A549 (cell line): ENCODE measurements around the gene ZNF574. TPM values are rescaled to one million over a fixed set of nuclear protein-coding genes. Genes with fewer than 3 reads are reported as not detected.
A peak's percentile ranks its signal among the peaks of the same experiment; 100 is the strongest.

Experiments used
- ATAC-seq, 2 experiments: fragments of 200-7000 bp in 1 of 2; fragments of >200 bp in 1 of 2; cut with Nextera tagmentation in 1 of 2; cut with Tn5 transposase in 1 of 2; 3 replicates each; pipeline versions ENCODE4 v1.8.0 to v1.9.1; 2018 to 2020; ENCODE audit warnings: mild to moderate bottlenecking in 1 of 2, moderate library complexity in 1 of 2
- CTCF ChIA-PET: fragments of 300-600 bp; sonication (Branson Sonifier 250); formaldehyde crosslinking; extraction: SDS; loops from one replicate; lab custom pipeline; 2021; ENCODE audit warnings: antibody characterized with exemption, inconsistent platforms; lab: Yijun Ruan, JAX
- POLR2A ChIA-PET: fragments of 350-600 bp; formaldehyde crosslinking; extraction: SDS; loops from one replicate; lab custom pipeline; 2021; ENCODE audit warnings: antibody characterized with exemption, inconsistent platforms; lab: Yijun Ruan, JAX
- DNase-seq, 2 experiments: peaks; one replicate each; pipeline versions ENCODE4 v3.0.0 to v3.0.0-alpha.2; 2011 to 2016; ENCODE audit warnings: low read depth in 1 of 2, low spot score in 1 of 2
- FAIRE-seq: peaks from 2 replicates; lab custom pipeline; 2011; peaks lifted over from hg19 to GRCh38; lab: Jason Lieb, UNC
- H3K27ac ChIP-seq, 2 experiments: fragments of >200 bp; sonication (Bioruptor Twin); formaldehyde crosslinking; 3 replicates each; pipeline ENCODE4 v1.5.1; 2016 to 2017
- H3K4me1 ChIP-seq: fragments of >200 bp; sonication (Bioruptor Twin); formaldehyde crosslinking; 3 replicates; pipeline ENCODE4 v1.6.1; 2016
- H3K4me2 ChIP-seq: fragments of >200 bp; sonication (Bioruptor Twin); formaldehyde crosslinking; 3 replicates; pipeline ENCODE4 v1.6.1; 2016
- H3K4me3 ChIP-seq: fragments of >200 bp; sonication (Bioruptor Twin); formaldehyde crosslinking; 3 replicates; pipeline ENCODE4 v1.5.1; 2016
- H3K9me3 ChIP-seq: fragments of >200 bp; sonication (Bioruptor Twin); formaldehyde crosslinking; 3 replicates; pipeline ENCODE4 v1.6.1; 2016
- BCL3 ChIP-seq: fragments of >200 bp; sonication (Bioruptor Twin); formaldehyde crosslinking; IDR thresholded peaks from 3 replicates; pipeline ENCODE4 v1.6.1; 2016
- CBX2 ChIP-seq: fragments of 200-600 bp; sonication (generic); IDR thresholded peaks from 2 replicates; pipeline ENCODE4 v1.6.1; 2016; ENCODE audit warnings: low read depth, mild to moderate bottlenecking, borderline replicate concordance
- CBX8 ChIP-seq: fragments of 200-600 bp; sonication (generic); IDR thresholded peaks from 2 replicates; pipeline ENCODE4 v1.6.1; 2016
- CHD2 ChIP-seq: fragments of 150-350 bp; IDR thresholded peaks from 2 replicates; pipeline ENCODE4 v1.6.1; 2014; ENCODE audit warnings: low read length; ENCODE audit not compliant: partially characterized antibody
- CHD4 ChIP-seq: fragments of 200-600 bp; sonication (generic); IDR thresholded peaks from 2 replicates; pipeline ENCODE4 v1.6.1; 2016; ENCODE audit warnings: antibody characterized with exemption, mild to moderate bottlenecking, borderline replicate concordance
- CTCF ChIP-seq: fragments of >200 bp; sonication (Bioruptor Twin); formaldehyde crosslinking; IDR thresholded peaks from 3 replicates; pipeline ENCODE4 v1.5.1; 2016
- E2F6 ChIP-seq: IDR thresholded peaks from 2 replicates; pipeline ENCODE4 v1.6.1; 2012; ENCODE audit warnings: low read depth, borderline replicate concordance
- EHF ChIP-seq: fragments of 250-450 bp; sonication (Bioruptor Pico); IDR thresholded peaks from 2 replicates; pipeline ENCODE4 v1.5.0; 2020; ENCODE audit warnings: mild to moderate bottlenecking
- EHMT2 ChIP-seq: fragments of 200-600 bp; sonication (generic); IDR thresholded peaks from 2 replicates; pipeline ENCODE4 v1.6.1; 2016; ENCODE audit warnings: antibody characterized with exemption, low read depth, mild to moderate bottlenecking, moderate library complexity
- EP300 ChIP-seq, 2 experiments: fragments of >200 bp; sonication (Bioruptor Twin); formaldehyde crosslinking; IDR thresholded peaks; 2 replicates in 1 of 2; 3 replicates in 1 of 2; pipeline ENCODE4 v1.6.1; 2016 to 2017
- FOSL2 ChIP-seq, 2 experiments: fragments of 450-650 bp in 1 of 2; fragments of >200 bp in 1 of 2; sonication (Bioruptor Twin) in 1 of 2; formaldehyde crosslinking; IDR thresholded peaks; 2 replicates each; pipeline versions ENCODE4 v1.5.0 to v1.6.1; 2016 to 2020; ENCODE audit warnings: mild to moderate bottlenecking in 1 of 2, moderate library complexity in 1 of 2
- FOXS1 ChIP-seq: fragments of 250-450 bp; sonication (Bioruptor Pico); IDR thresholded peaks from 2 replicates; pipeline ENCODE4 v1.5.0; 2020; ENCODE audit warnings: mild to moderate bottlenecking, moderate library complexity
- GATA3 ChIP-seq: IDR thresholded peaks from 2 replicates; pipeline ENCODE4 v1.6.1; 2012; ENCODE audit warnings: borderline replicate concordance
- HDAC2 ChIP-seq: fragments of 200-600 bp; sonication (generic); IDR thresholded peaks from 2 replicates; pipeline ENCODE4 v1.6.1; 2016
- HES2 ChIP-seq: fragments of >200 bp; sonication (Bioruptor Twin); formaldehyde crosslinking; IDR thresholded peaks from 2 replicates; pipeline ENCODE4 v1.6.1; 2016
- HEYL ChIP-seq: fragments of 250-450 bp; sonication (Bioruptor Pico); IDR thresholded peaks from 2 replicates; pipeline ENCODE4 v1.8.0; 2021; ENCODE audit warnings: mild to moderate bottlenecking, moderate library complexity
- HOXB13 ChIP-seq: fragments of 250-450 bp; sonication (Bioruptor Pico); IDR thresholded peaks from 2 replicates; pipeline ENCODE4 v1.5.0; 2020; ENCODE audit warnings: low read depth, mild to moderate bottlenecking, moderate library complexity
- JUN ChIP-seq, 2 experiments: fragments of >200 bp; sonication (Bioruptor Twin); formaldehyde crosslinking; IDR thresholded peaks; 2 replicates in 1 of 2; 3 replicates in 1 of 2; pipeline ENCODE4 v1.6.1; 2016 to 2017
- JUNB ChIP-seq: fragments of >200 bp; sonication (Bioruptor Twin); formaldehyde crosslinking; IDR thresholded peaks from 2 replicates; pipeline ENCODE4 v1.6.1; 2016
- KDM1A ChIP-seq: fragments of 200-600 bp; sonication (generic); IDR thresholded peaks from 2 replicates; pipeline ENCODE4 v1.6.1; 2016; ENCODE audit warnings: low read depth, mild to moderate bottlenecking
- KDM5A ChIP-seq: fragments of 200-600 bp; sonication (generic); IDR thresholded peaks from 2 replicates; pipeline ENCODE4 v1.6.1; 2016; ENCODE audit warnings: antibody characterized with exemption, mild to moderate bottlenecking
- MAFK ChIP-seq: fragments of 450-650 bp; IDR thresholded peaks from 2 replicates; pipeline ENCODE4 v1.6.1; 2014; ENCODE audit not compliant: partially characterized antibody
- MAX ChIP-seq: IDR thresholded peaks from 2 replicates; pipeline ENCODE4 v1.6.1; 2012
- MYC ChIP-seq: IDR thresholded peaks from 2 replicates; pipeline ENCODE4 v1.6.1; 2012; ENCODE audit warnings: mild to moderate bottlenecking, inconsistent platforms, low read length, improper control_type of control experiment, borderline replicate concordance
- PBX3 ChIP-seq: IDR thresholded peaks from 2 replicates; pipeline ENCODE4 v1.6.1; 2012
- PHF8 ChIP-seq: fragments of 200-600 bp; sonication (generic); IDR thresholded peaks from 2 replicates; pipeline ENCODE4 v1.6.1; 2016; ENCODE audit warnings: low read depth, mild to moderate bottlenecking, antibody characterized with exemption, moderate library complexity, borderline replicate concordance
- POLR2A ChIP-seq: IDR thresholded peaks from 2 replicates; pipeline ENCODE4 v1.6.1; 2012; ENCODE audit warnings: mild to moderate bottlenecking, low read length
- POLR2AphosphoS2 ChIP-seq: conservative IDR thresholded peaks from 2 replicates; pipeline ENCODE4 v1.6.1; 2012; ENCODE audit warnings: low read length, improper control_type of control experiment, inconsistent platforms
- RNF2 ChIP-seq: fragments of 200-600 bp; sonication (generic); IDR thresholded peaks from 2 replicates; pipeline ENCODE4 v1.6.1; 2016; ENCODE audit warnings: low read depth, mild to moderate bottlenecking, antibody characterized with exemption, moderate library complexity, borderline replicate concordance
- SMC3 ChIP-seq: fragments of >200 bp; sonication (Bioruptor Twin); formaldehyde crosslinking; IDR thresholded peaks from 3 replicates; pipeline ENCODE4 v1.6.1; 2018; ENCODE audit warnings: inconsistent platforms
- TFCP2L1 ChIP-seq: fragments of 250-450 bp; sonication (Bioruptor Pico); IDR thresholded peaks from 2 replicates; pipeline ENCODE4 v1.5.0; 2021; ENCODE audit warnings: mild to moderate bottlenecking
- USF2 ChIP-seq: fragments of 450-650 bp; IDR thresholded peaks from 2 replicates; pipeline ENCODE4 v1.6.1; 2014; ENCODE audit warnings: antibody characterized with exemption
- ZC3H11A ChIP-seq: fragments of 450-650 bp; IDR thresholded peaks from 2 replicates; pipeline ENCODE4 v1.6.1; 2014; ENCODE audit warnings: antibody characterized with exemption, mild to moderate bottlenecking
- ZNF302 ChIP-seq: fragments of 250-450 bp; sonication (Bioruptor Pico); IDR thresholded peaks from 2 replicates; pipeline ENCODE4 v1.9.0; 2021; ENCODE audit warnings: inconsistent platforms, mild to moderate bottlenecking, moderate library complexity
- ZSCAN20 ChIP-seq: fragments of 250-450 bp; sonication (Bioruptor Pico); IDR thresholded peaks from 2 replicates; pipeline ENCODE4 v1.8.0; 2022; ENCODE audit warnings: mild to moderate bottlenecking, moderate library complexity
- WGBS: methylation state at CpG from one replicate; pipeline ENCODE4 v1.1.6; 2017; ENCODE audit errors: missing lambda C conversion rate; 5-methylcytosine and 5-hydroxymethylcytosine counted together
- polyA minus RNA-seq: library from RNA; depleted of rRNA, polyadenylated mRNA; stranded (reverse); fragments of >200 nt; gene quantifications from 2 replicates; pipeline ENCODE4 v1.2.3, GENCODE V29; 2011; rRNA and poly(A)+ RNA removed
- polyA plus RNA-seq, 4 experiments: library from polyadenylated mRNA; depleted of rRNA in 3 of 4; stranded (reverse); fragments of >200 nt; fragmentation: RNase III in 1 of 4; extraction: RNeasy Plus Mini Kit Qiagen cat#74134 plus additional on column Dnase treatment in 1 of 4; gene quantifications; 2 replicates in 3 of 4; 3 replicates in 1 of 4; pipeline ENCODE4 v1.2.3, GENCODE V29; 2011 to 2017

ZNF574 gene
- polyA plus RNA-seq (2011; rRNA removed) (11.3 and 16.9 TPM in 2 replicates), polyA plus RNA-seq (2017; fragmentation: RNase III; extraction: RNeasy Plus Mini Kit Qiagen cat#74134 plus additional on column Dnase treatment) (20.9 to 21.8 TPM (median 21.1 TPM) in 3 replicates), polyA minus RNA-seq (41.8 and 63.4 TPM in 2 replicates)
- 17.0 and 26.0 TPM in 2 replicates for polyA plus RNA-seq (2012; cell fraction: cytosol; rRNA removed)
- polyA plus RNA-seq (2012; cell fraction: nucleus; rRNA removed): 31.8 and 49.4 TPM in 2 replicates

- Histone ChIP-seq H3K27ac (peak within 1 kb of the TSS; percentile 91 to 94), H3K4me3 (peak within 1 kb of the TSS; percentile 80), H3K9me3 (no peaks in the 10 kb centered on the region), H3K4me2 (peak within 1 kb of the TSS; percentile 99), H3K4me1 (peaks cover 25% of the 10 kb centered on the region)
- ChIA-PET POLR2A (interaction anchor here (0.6 to 1.6 kb wide), 20 partner anchors 8 to 216 kb away, joined by 3 to 9 read pairs (median 3); partner anchors contain the start of genes GSK3A, RABAC1 and RPS19), CTCF (interaction anchor here (0.8 to 2.2 kb wide), 5 partner anchors 26 to 57 kb away, joined by 3 to 10 read pairs (median 3); partner anchors contain the start of gene POU2F2)
- 2% methylated on average over 66 of the region's 80 CpGs for WGBS
- ATAC-seq: peak; percentile 92 to 98
- FAIRE-seq: peak; percentile 100
- peak; percentile 100 for DNase-seq
- TF ChIP-seq HOXB13 (CRISPR knock-in tag) (peak; percentile 94), KDM1A (no peak), MYC (peak; percentile 91), HES2 (no peak), E2F6 (peak; percentile 89), HEYL (no peak), EHF (CRISPR knock-in tag) (peak; percentile 92), PHF8 (peak; percentile 91), FOXS1 (CRISPR knock-in tag) (no peak), EP300 (IDR thresholded peaks at IDR 0.05) (no peak), CHD2 (no peak), JUNB (no peak), SMC3 (no peak), KDM5A (no peak), GATA3 (peak; percentile 31; the same call in 1 of the 2 replicates), CBX8 (no peak), ZSCAN20 (CRISPR knock-in tag) (no peak), POLR2A (peak; percentile 98), MAX (peak; percentile 94), PBX3 (no peak; the same call in none of the 2 replicates), MAFK (no peak), ZC3H11A (no peak; the same call in 1 of the 2 replicates), TFCP2L1 (peak; percentile 96), USF2 (0 out of 2 replicates have a peak, but pooled peaks have one; percentile 61), RNF2 (no peak), CHD4 (no peak), EHMT2 (no peak), ZNF302 (no peak; the same call in 1 of the 2 replicates), POLR2AphosphoS2 (no peak), CTCF (no peak), CBX2 (no peak), JUN (IDR thresholded peaks at IDR 0.05) (peak; percentile 97 to 99), FOSL2 (IDR thresholded peaks at IDR 0.05) (no peak), FOSL2 (CRISPR knock-in tag; IDR thresholded peaks at IDR 0.05) (peak; percentile 51), HDAC2 (no peak), BCL3 (peak; percentile 98)
Measured at GRCh38 chr19:42075616-42076379, at the start of gene ZNF574. Gene ZNF574 (plus strand): TSS chr19:42076166. CDS start chr19:42078607, 2,441 bp downstream.
